Body of pancreas (tissue), 4 donors: ENCODE results near the gene SLC51A. TPM values are rescaled to one million over a fixed set of nuclear protein-coding genes. Genes with fewer than 3 reads are reported as not detected.

Source experiments
- ATAC-seq: fragments of 150-250 bp; one replicate; pipeline ENCODE4 v1.9.1; 2016
- DNase-seq, 4 donors: peaks; one replicate each; pipeline ENCODE4 v3.0.0-alpha.2; 2019
- H3K27ac ChIP-seq, 4 donors: fragments of 200-600 bp; sonication (generic); 1 replicate in 3 of 4; 2 replicates in 1 of 4; pipeline versions ENCODE4 v1.5.1 to v1.6.1; 2016 to 2019; ENCODE audit warnings: mild to moderate bottlenecking in 1 of 4, mixed read lengths in 1 of 4, moderate library complexity in 1 of 4
- H3K27me3 ChIP-seq, 2 donors: fragments of 200-600 bp; sonication (generic); one replicate each; pipeline ENCODE4 v1.6.0; 2016; ENCODE audit warnings: mild to moderate bottlenecking in 1 of 2
- H3K36me3 ChIP-seq, 2 donors: fragments of 200-600 bp; sonication (generic); replicated peaks in 1 of 2; 2 replicates each; pipeline ENCODE4 v1.5.1; 2016; ENCODE audit warnings: low read depth in 2 of 2; ENCODE audit not compliant: insufficient read depth in 1 of 2
- H3K4me1 ChIP-seq: fragments of 200-600 bp; sonication (generic); one replicate; pipeline ENCODE4 v1.6.0; 2016
- H3K4me3 ChIP-seq, 2 donors: fragments of 200-600 bp; sonication (generic); 1 replicate in 1 of 2; 2 replicates in 1 of 2; pipeline ENCODE4 v1.5.1; 2016 to 2019
- H3K9me3 ChIP-seq, 3 donors: fragments of 200-600 bp; sonication (generic); 1 replicate in 2 of 3; 2 replicates in 1 of 3; pipeline ENCODE4 v1.5.1; 2016
- POLR2A ChIP-seq, 3 donors: fragments of 450-650 bp; IDR thresholded peaks; one replicate each; pipeline ENCODE4 v1.6.1; 2016; ENCODE audit warnings: antibody characterized with exemption in 3 of 3, mild to moderate bottlenecking in 2 of 3
- WGBS, 2 donors: methylation state at CpG; one replicate each; pipeline ENCODE4 v1.1.5; 2017; 5-methylcytosine and 5-hydroxymethylcytosine counted together
- intact Hi-C: fragments of 100-400 bp; cut with DNase I; formaldehyde crosslinking; loops from one replicate; pipeline ENCODE4 v1.15.1; 2023
- total RNA-seq, 2 donors: library from RNA; depleted of rRNA; stranded (reverse); fragments of >200 nt; gene quantifications; one replicate each; pipeline ENCODE4 v1.1.0, GENCODE V29; 2016
- TF ChIP-seq, protein P1 (sequence below), 7 experiments: fragments of 450-650 bp in 4 of 7; fragments of 200-600 bp in 3 of 7; sonication (generic) in 3 of 7; IDR thresholded peaks; one replicate each; pipeline ENCODE4 v1.5.1; 2016 to 2019; ENCODE audit warnings: antibody characterized with exemption in 7 of 7

SLC51A gene
- total RNA-seq, 2 donors from 2014 or later: 0.26 TPM; not detected in 1

GRCh38 chr3:196225763-196226364 lies 9.5 kb downstream of the SLC51A start:
- H3K27ac ChIP-seq: no peak overlapping the region
- 79 to 88% methylated on average over 15 of the region's 15 CpGs for WGBS, 2 donors
- no peak for ATAC-seq
- H3K36me3 ChIP-seq: no peaks in the 10 kb centered on the region
- H3K9me3 ChIP-seq: no peaks in the 10 kb centered on the region
- DNase-seq: no peak
- TF ChIP-seq, protein P1, sequence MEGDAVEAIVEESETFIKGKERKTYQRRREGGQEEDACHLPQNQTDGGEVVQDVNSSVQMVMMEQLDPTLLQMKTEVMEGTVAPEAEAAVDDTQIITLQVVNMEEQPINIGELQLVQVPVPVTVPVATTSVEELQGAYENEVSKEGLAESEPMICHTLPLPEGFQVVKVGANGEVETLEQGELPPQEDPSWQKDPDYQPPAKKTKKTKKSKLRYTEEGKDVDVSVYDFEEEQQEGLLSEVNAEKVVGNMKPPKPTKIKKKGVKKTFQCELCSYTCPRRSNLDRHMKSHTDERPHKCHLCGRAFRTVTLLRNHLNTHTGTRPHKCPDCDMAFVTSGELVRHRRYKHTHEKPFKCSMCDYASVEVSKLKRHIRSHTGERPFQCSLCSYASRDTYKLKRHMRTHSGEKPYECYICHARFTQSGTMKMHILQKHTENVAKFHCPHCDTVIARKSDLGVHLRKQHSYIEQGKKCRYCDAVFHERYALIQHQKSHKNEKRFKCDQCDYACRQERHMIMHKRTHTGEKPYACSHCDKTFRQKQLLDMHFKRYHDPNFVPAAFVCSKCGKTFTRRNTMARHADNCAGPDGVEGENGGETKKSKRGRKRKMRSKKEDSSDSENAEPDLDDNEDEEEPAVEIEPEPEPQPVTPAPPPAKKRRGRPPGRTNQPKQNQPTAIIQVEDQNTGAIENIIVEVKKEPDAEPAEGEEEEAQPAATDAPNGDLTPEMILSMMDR (IDR thresholded peaks at IDR 0.05): no peak
- TF ChIP-seq POLR2A (IDR thresholded peaks at IDR 0.05): no peak
- H3K27me3 ChIP-seq: no peaks in the 10 kb centered on the region
- H3K4me1 ChIP-seq: peaks cover 15% of the 10 kb centered on the region
- intact Hi-C loops: no loop called here
- H3K4me3 ChIP-seq: no peak overlapping the region

DNA sequence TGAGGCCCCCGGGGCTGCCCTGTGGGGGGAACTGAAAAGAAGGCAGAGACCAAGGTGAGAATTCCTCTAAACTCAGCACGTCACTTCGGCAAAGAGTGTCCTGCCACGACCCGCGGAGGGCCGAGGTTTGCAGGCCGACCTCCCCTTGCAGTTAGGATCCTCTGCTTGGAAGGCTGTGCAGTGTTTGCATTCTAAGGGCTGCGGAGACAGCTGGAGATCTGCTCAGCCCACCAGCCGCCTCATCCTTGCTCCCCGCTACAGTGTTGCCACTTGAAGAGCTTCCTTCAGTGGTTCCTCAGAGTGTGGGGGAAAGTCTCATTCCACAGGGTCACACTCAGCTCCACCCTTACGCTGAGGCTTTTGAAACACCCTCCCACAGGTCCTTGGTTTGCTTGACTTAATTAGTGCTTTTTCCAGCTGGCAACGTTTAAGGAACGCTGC lies 10.8 kb downstream of the SLC51A start:
- intact Hi-C loops: no loop called here

GRCh38 chr3:196227629-196228493 lies 11.5 kb downstream of the SLC51A start:
- Histone ChIP-seq H3K4me1 (peaks cover 15% of the 10 kb centered on the region), H3K27ac (no peak overlapping the region), H3K4me3 (no peak overlapping the region), H3K9me3 (no peaks in the 10 kb centered on the region), H3K27me3 (no peaks in the 10 kb centered on the region), H3K36me3 (no peaks in the 10 kb centered on the region)
- DNase-seq: peak in 2 of 4 donors; percentile 24 to 36
- WGBS, 2 donors: 14 to 30% methylated on average over 11 to 23 of the region's 24 CpGs
- intact Hi-C loops: no loop called here
- TF ChIP-seq, protein P1 (IDR thresholded peaks at IDR 0.05): no peak
- TF ChIP-seq POLR2A (IDR thresholded peaks at IDR 0.05): no peak
- peak; percentile 58 for ATAC-seq

More for the DNA sequence above, 10.8 kb downstream of the SLC51A start:
- H3K36me3 ChIP-seq: no peaks in the 10 kb centered on the region
- WGBS, 2 donors: 69 to 100% methylated on average over 1 to 14 of the region's 14 CpGs
- no peaks in the 10 kb centered on the region for H3K9me3 ChIP-seq
- peaks cover 15% of the 10 kb centered on the region for H3K4me1 ChIP-seq
- H3K4me3 ChIP-seq: no peak overlapping the region
- ATAC-seq (no peak), DNase-seq (no peak)
- no peak for TF ChIP-seq POLR2A (IDR thresholded peaks at IDR 0.05)
- TF ChIP-seq, protein P1 (IDR thresholded peaks at IDR 0.05): no peak
- no peaks in the 10 kb centered on the region for H3K27me3 ChIP-seq
- no peak overlapping the region for H3K27ac ChIP-seq

- ATAC-seq (no peak), DNase-seq (no peak)
- Histone ChIP-seq H3K36me3 (no peaks in the 10 kb centered on the region), H3K27ac (no peak overlapping the region), H3K27me3 (no peaks in the 10 kb centered on the region), H3K4me1 (peaks cover 10% of the 10 kb centered on the region), H3K9me3 (no peaks in the 10 kb centered on the region), H3K4me3 (no peak overlapping the region)
- WGBS, 2 donors: 90 to 91% methylated on average over 12 of the region's 12 CpGs
- TF ChIP-seq, protein P1 (IDR thresholded peaks at IDR 0.05): no peak
- TF ChIP-seq POLR2A (IDR thresholded peaks at IDR 0.05): no peak
- intact Hi-C loops: no loop called here
Measured at GRCh38 chr3:196232154-196232881, 16.0 kb downstream of the SLC51A start.
